ENCODE data around the gene TBXAS1.
"Not testable (repeated sequence)": the region's sequence is repeated elsewhere in the genome, so short reads cannot be mapped to it uniquely, and the experiment has no call there.

The TBXAS1 gene

DNA sequence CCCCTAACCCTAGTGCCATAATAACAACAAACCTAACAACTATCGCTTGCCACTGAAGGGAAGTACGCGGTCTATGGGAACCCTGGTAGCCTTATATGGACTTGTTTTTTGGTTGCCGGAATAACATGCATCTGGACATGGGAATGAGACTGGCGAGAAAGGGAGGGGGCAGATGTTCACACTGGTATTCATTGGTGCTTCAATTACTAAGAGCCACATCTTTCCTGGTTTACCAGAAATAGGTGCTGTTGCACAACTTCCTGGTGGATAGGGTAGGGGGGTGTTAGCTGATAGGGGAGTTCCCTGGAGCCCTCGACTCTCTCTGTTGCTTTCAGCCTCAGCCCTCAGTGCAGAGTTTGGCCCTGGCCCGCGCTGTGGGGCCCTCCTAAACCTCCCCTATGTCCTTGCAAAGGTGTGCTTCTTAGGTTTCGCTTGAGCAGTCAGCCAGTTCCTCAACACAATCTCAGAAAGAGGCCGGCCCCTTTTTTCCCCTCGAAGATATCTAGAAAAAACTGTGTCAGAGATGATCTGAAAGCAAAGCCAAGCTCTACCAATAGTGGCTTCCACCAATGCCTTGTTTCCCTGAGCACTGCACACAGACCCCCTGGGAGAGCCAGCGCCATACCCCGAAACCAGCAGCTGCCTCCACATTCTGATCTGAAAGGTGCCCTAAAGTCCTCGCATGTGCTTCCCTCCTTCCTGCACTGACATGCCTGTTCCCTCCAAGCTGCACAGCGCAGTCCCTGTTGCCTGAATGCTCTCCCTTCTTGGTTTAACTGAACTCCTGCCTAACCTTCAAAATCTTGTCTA is 13.5 kb downstream of the TBXAS1 start:
- in situ Hi-C loops (cut with MboI; ENCODE audit: low pct_unique_long_range_greater_than_20kb, low sequenced_read_pairs, unreplicated experiment), result no loop called here
- TF ChIP-seq, protein P1, sequence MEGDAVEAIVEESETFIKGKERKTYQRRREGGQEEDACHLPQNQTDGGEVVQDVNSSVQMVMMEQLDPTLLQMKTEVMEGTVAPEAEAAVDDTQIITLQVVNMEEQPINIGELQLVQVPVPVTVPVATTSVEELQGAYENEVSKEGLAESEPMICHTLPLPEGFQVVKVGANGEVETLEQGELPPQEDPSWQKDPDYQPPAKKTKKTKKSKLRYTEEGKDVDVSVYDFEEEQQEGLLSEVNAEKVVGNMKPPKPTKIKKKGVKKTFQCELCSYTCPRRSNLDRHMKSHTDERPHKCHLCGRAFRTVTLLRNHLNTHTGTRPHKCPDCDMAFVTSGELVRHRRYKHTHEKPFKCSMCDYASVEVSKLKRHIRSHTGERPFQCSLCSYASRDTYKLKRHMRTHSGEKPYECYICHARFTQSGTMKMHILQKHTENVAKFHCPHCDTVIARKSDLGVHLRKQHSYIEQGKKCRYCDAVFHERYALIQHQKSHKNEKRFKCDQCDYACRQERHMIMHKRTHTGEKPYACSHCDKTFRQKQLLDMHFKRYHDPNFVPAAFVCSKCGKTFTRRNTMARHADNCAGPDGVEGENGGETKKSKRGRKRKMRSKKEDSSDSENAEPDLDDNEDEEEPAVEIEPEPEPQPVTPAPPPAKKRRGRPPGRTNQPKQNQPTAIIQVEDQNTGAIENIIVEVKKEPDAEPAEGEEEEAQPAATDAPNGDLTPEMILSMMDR (IDR thresholded peaks at IDR 0.05; ENCODE audit: extremely low read depth, insufficient read depth, missing control alignments), result no peak
- peak; percentile 53 for DNase-seq (ENCODE audit: low spot score)

DNA sequence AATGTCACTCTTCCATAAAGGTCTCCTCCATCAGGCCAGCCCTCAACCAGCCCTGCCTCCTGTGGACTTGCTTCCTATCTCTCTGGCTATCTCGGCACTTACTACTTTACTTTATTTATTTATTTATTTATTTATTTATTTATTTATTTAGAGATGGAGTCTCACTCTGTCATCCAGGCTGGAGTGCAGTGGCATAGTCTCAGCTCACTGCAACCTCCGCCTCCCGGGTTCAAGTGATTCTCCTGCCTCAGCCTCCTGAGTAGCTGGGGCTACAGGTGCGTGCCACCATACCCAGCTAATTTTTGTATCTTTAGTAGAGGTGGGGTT is 14.1 kb downstream of the TBXAS1 start:
- in situ Hi-C loops (cut with MboI; ENCODE audit: low pct_unique_long_range_greater_than_20kb, low sequenced_read_pairs, unreplicated experiment); DNase-seq (ENCODE audit: low spot score): not testable (repeated sequence)

DNA sequence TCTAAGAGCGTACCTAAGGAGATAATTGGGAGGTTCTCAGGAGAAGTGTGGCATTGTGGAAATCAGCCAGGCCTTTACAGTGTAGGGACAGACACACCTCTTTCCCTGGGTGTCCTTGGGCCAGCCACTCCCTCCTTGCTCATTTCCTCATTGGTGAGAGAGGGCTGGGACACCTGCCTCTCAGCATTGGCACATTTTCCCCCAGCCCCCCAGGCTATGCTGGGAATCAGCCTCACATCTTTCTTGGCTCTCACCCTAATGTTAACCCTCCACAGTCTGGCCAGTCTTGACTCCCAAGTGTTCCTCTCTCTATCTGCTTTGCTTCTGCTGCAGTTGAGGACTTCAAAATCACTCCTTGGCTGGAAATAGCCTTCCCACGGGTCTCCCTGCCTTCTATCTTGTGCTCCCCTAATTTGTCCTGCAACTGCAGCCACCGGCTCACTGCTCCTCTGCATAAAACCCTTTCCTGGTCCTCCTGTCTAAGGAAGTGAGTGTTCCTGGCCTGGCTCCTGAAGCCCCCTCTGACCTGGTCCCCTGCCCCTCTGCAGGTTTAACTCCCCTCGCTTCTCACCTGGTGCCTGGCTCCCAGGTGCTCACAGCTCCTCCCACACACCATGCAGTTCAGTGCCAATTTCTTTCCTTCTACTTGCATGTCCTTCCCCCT is 15.8 kb downstream of the TBXAS1 start:
- DNase-seq (ENCODE audit: low spot score), result no peak
- TF ChIP-seq, protein P1 (IDR thresholded peaks at IDR 0.05; ENCODE audit: extremely low read depth, insufficient read depth, missing control alignments), result no peak
- in situ Hi-C loops (cut with MboI; ENCODE audit: low pct_unique_long_range_greater_than_20kb, low sequenced_read_pairs, unreplicated experiment), result no loop called here

DNA sequence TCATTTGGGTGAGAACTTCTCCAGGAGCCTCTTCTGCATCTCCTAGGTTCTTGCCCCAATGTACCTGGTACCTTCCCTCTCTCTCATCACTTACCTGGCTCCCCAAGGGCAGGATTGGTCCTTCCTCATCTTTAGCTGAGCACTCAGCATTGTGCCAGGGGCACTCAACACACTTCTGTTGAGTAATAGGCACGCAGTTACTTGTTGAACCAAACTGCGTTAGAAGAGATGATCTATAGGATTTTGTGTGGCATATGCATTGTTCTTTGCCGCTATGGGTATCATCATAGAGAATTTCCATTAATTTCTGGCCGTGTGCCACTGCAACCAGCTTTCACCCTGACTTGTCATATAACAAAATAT is 16.4 kb downstream of the TBXAS1 start:
- TF ChIP-seq, protein P1 (IDR thresholded peaks at IDR 0.05; ENCODE audit: extremely low read depth, insufficient read depth, missing control alignments), result no peak
- in situ Hi-C loops (cut with MboI; ENCODE audit: low pct_unique_long_range_greater_than_20kb, low sequenced_read_pairs, unreplicated experiment), result no loop called here
- no peak for DNase-seq (ENCODE audit: low spot score)

DNA sequence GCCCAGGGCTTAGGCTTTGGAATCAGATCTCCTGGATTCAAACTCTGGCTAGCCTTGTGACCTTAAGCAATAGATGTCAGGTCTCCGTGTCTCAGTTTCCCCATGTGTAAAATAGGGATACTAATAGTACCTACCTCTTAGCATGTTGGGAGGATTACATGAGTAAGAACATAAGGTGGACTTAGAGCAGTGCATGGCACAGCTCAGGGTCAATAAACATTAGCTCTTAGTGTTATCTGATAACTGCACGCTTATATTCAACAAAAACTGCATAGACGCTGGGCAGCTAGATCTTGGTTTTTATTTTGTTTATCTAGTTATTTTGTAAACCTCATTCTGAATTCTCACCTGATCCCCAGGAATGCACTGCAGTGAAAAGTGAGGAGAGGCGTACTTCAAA is 17.2 kb downstream of the TBXAS1 start:
- TF ChIP-seq, protein P1 (IDR thresholded peaks at IDR 0.05; ENCODE audit: extremely low read depth, insufficient read depth, missing control alignments), result no peak
- DNase-seq (ENCODE audit: low spot score), result no peak
- in situ Hi-C loops (cut with MboI; ENCODE audit: low pct_unique_long_range_greater_than_20kb, low sequenced_read_pairs, unreplicated experiment), result no loop called here

DNA sequence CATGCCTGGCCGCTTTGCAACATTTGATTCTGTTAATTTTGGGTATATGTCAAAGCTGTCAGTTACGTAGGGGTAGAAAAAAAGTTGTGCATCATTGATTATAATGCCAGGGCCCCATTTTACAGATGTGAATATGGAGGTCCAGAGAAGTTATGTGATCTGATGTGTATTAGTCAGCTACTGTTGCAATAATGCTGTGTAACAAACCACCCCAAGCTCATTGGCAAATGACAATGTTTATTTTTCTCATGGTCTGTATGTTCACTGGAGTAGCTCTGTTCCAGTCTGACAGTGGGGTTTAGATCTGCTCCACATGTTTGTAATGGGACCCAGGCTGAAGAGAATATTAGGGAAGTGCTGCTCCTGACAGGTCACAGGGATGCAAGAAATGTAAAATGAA is 19.2 kb downstream of the TBXAS1 start:
- in situ Hi-C loops (cut with MboI; ENCODE audit: low pct_unique_long_range_greater_than_20kb, low sequenced_read_pairs, unreplicated experiment), result no loop called here
- TF ChIP-seq, protein P1 (IDR thresholded peaks at IDR 0.05; ENCODE audit: extremely low read depth, insufficient read depth, missing control alignments), result no peak
- DNase-seq (ENCODE audit: low spot score), result no peak

DNA sequence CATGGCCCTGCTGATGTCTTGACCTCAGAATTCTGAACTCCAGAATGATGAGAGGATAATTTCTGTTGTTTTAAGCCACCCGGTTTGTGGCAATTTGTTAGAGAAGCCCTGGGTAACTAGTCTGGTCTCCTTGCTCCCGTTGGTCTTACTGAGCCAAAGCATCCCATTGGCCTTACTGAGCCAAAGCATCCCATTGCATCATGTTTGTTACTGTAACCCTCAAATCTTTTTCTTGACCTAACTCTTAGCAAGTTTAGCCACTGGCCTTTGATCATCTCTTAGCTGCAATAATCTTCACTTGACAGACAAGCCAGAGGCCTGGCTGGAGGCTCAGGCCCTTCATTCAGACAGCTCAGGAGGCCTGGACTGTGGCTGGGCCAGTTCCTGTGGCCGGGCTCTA is 21.8 kb downstream of the TBXAS1 start:
- in situ Hi-C loops (cut with MboI; ENCODE audit: low pct_unique_long_range_greater_than_20kb, low sequenced_read_pairs, unreplicated experiment), result no loop called here
- TF ChIP-seq, protein P1 (IDR thresholded peaks at IDR 0.05; ENCODE audit: extremely low read depth, insufficient read depth, missing control alignments), result no peak
- DNase-seq (ENCODE audit: low spot score), result no peak

All from GM13977 (cell line).